ENCODE results near the gene ENTPD8.

Gene ENTPD8

GRCh38 chr9:137445930-137446431 lies 4.8 kb upstream of the ENTPD8 start:
- no peak for DNase-seq

- peak; percentile 83 for DNase-seq
These were observed 4.2 kb upstream of the ENTPD8 start for GRCh38 chr9:137445275-137445807.

- DNase-seq: no peak
These were observed 3.1 kb upstream of the ENTPD8 start for GRCh38 chr9:137444106-137444790.

GRCh38 chr9:137441935-137442321 lies 771 bp upstream of the ENTPD8 start:
- no peak for DNase-seq

- DNase-seq: no peak
These were observed 1.9 kb downstream of the ENTPD8 start for GRCh38 chr9:137439158-137439714.

GRCh38 chr9:137438591-137439157 lies 2.5 kb downstream of the ENTPD8 start:
- no peak for DNase-seq

- DNase-seq: no peak
These were observed 3.2 kb downstream of the ENTPD8 start for GRCh38 chr9:137437691-137438590.

- DNase-seq: no peak
These were observed 4.2 kb downstream of the ENTPD8 start for GRCh38 chr9:137436761-137437600.

- DNase-seq: no peak
These were observed 5.0 kb downstream of the ENTPD8 start for GRCh38 chr9:137435980-137436760.

GRCh38 chr9:137435381-137435891 lies 5.7 kb downstream of the ENTPD8 start:
- no peak for DNase-seq

- DNase-seq: no peak
These were observed 6.4 kb downstream of the ENTPD8 start for GRCh38 chr9:137434498-137435380.

- DNase-seq: no peak
These were observed 7.2 kb downstream of the ENTPD8 start for GRCh38 chr9:137433916-137434431.

- DNase-seq: no peak
These were observed 7.7 kb downstream of the ENTPD8 start for GRCh38 chr9:137433349-137433915.

- DNase-seq: no peak
These were observed 8.3 kb downstream of the ENTPD8 start for GRCh38 chr9:137432687-137433348.

- DNase-seq: no peak
These were observed 9.7 kb downstream of the ENTPD8 start for GRCh38 chr9:137431416-137431931.

- DNase-seq: no peak
These were observed 10.3 kb downstream of the ENTPD8 start for GRCh38 chr9:137430723-137431415.

GRCh38 chr9:137429974-137430722 lies 11.0 kb downstream of the ENTPD8 start:
- DNase-seq: no peak
